Skeletal muscle tissue (tissue), 4 donors: ENCODE results near the gene LACTBL1. TPM values are rescaled to one million over a fixed set of nuclear protein-coding genes. Genes with fewer than 3 reads are reported as not detected.

Experiments used
- H3K27ac ChIP-seq: one replicate; pipeline ENCODE4 v1.7.0; 2013; ENCODE audit warnings: mild to moderate bottlenecking, low read depth, low read length, inconsistent platforms
- H3K27me3 ChIP-seq, 3 donors: one replicate each; pipeline ENCODE4 v1.7.0; 2013; ENCODE audit warnings: low read length in 3 of 3; ENCODE audit not compliant: control insufficient read depth in 3 of 3, insufficient read depth in 3 of 3
- H3K36me3 ChIP-seq, 3 donors: one replicate each; pipeline ENCODE4 v1.7.0; 2013; ENCODE audit warnings: low read length in 3 of 3; ENCODE audit not compliant: control insufficient read depth in 3 of 3, insufficient read depth in 3 of 3
- H3K4me1 ChIP-seq, 3 donors: one replicate each; pipeline ENCODE4 v1.7.0; 2013; ENCODE audit warnings: low read length in 3 of 3, mild to moderate bottlenecking in 3 of 3; ENCODE audit not compliant: control insufficient read depth in 3 of 3, insufficient read depth in 3 of 3
- H3K4me3 ChIP-seq, 3 donors: one replicate each; pipeline ENCODE4 v1.7.0; 2013; ENCODE audit warnings: low read length in 3 of 3
- H3K9ac ChIP-seq, 3 donors: one replicate each; pipeline ENCODE4 v1.7.0; 2013; ENCODE audit warnings: low read length in 3 of 3, mild to moderate bottlenecking in 3 of 3, moderate library complexity in 2 of 3, low read depth in 1 of 3
- H3K9me3 ChIP-seq, 3 donors: one replicate each; pipeline ENCODE4 v1.7.0; 2013; ENCODE audit warnings: low read length in 3 of 3; ENCODE audit not compliant: control insufficient read depth in 3 of 3
- total RNA-seq: library from RNA; depleted of rRNA; stranded (reverse); fragments of >200 nt; gene quantifications from one replicate; pipeline ENCODE4 v1.2.3, GENCODE V29; 2014
- donor health status: Osteomylitis.

The LACTBL1 gene
- total RNA-seq, 1 donor from 2014 or later, result not detected

DNA sequence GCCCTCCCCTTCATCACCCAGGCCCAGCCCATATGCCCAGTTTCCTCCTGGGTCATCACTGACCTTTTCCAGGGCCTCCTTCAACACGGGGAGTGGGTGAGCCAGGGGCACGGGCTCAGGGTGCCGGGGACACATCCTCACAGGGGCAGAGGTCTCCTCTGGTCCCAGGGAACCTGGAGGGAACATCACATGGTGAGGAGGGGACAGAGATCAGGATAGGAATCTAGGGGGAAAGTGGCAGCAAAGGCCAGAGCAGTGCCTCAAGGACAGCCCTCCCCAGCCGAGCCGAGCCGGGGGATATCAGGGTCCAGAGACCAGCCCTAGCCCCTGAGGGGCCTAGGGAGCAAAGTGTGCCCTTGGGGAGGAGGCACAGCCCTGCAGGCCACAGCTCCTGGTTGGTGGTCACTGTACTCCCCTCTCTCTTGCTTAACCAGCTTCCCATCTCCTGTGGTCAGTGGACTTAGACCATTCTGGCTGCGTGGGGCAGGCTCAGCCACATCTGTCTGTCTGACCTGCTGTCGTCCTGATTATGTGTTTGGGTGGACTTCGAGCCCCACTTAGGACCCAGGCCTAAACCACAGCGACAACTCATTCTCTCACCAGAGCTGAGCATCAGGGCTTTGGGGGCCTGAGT lies 9.5 kb downstream of the LACTBL1 start:
- Histone ChIP-seq H3K4me3 (no peak overlapping the region), H3K36me3 (no peaks in the 10 kb centered on the region), H3K27me3 (peaks cover 5 to 30% (median 9%) of the 10 kb centered on the region in 3 donors), H3K4me1 (no peaks in the 10 kb centered on the region), H3K27ac (no peak overlapping the region), H3K9me3 (peaks cover 0 to 7% (median 0%) of the 10 kb centered on the region in 3 donors), H3K9ac (no peak overlapping the region)

DNA sequence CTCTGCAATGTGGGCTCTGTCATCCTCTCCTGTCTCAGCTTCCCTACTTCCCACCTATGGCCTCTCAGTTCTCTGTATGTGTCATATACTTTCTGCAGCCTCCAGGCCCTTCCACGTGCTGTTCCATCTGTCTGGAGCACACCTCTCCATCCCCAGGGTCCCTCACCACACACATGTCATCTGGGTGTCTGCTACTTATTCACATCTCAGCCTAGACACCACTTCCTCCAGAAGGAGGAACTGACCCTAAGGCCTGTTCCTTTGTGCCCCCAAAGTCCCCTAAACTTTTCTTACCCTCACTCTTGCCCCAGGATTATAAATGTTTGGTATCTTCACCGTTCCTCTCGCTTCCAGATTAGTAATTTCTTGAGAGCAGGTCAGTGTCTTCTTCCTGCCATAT lies 10.1 kb downstream of the LACTBL1 start:
- Histone ChIP-seq H3K27ac (no peak overlapping the region), H3K27me3 (peaks cover 5 to 27% (median 9%) of the 10 kb centered on the region in 3 donors), H3K4me3 (no peak overlapping the region), H3K36me3 (no peaks in the 10 kb centered on the region), H3K4me1 (no peaks in the 10 kb centered on the region), H3K9ac (no peak overlapping the region), H3K9me3 (peaks cover 0 to 7% (median 0%) of the 10 kb centered on the region in 3 donors)

- peaks cover 7 to 29% (median 7%) of the 10 kb centered on the region in 3 donors for H3K27me3 ChIP-seq
- H3K36me3 ChIP-seq, result no peaks in the 10 kb centered on the region
- no peak overlapping the region for H3K27ac ChIP-seq
- no peaks in the 10 kb centered on the region for H3K9me3 ChIP-seq
- H3K4me1 ChIP-seq, result no peaks in the 10 kb centered on the region
- H3K9ac ChIP-seq, result no peak overlapping the region
- H3K4me3 ChIP-seq, result no peak overlapping the region
Observed at GRCh38 chr1:22959545-22960360, 12.9 kb downstream of the LACTBL1 start.

DNA sequence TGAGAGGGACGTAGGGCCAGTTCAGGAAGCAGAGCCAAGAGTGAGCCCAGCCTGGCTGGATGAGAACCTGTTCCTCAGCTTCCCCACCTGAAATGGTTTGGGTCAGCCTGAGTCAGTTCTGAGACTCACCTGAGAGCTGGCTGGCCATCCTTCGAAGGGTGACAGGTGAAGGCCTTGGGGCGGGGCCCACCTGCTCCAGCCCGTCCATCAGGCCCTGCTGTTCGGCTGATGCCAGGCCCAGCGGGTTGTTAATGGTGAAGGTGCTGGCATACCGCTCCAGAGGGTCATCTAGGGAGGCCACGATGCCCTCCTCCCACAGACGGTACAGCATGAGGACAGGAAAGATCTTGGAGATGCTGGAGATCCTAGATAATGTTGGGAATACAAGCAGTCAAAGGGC lies 14.1 kb downstream of the LACTBL1 start:
- peaks cover 19 to 41% (median 19%) of the 10 kb centered on the region in 3 donors for H3K27me3 ChIP-seq

DNA sequence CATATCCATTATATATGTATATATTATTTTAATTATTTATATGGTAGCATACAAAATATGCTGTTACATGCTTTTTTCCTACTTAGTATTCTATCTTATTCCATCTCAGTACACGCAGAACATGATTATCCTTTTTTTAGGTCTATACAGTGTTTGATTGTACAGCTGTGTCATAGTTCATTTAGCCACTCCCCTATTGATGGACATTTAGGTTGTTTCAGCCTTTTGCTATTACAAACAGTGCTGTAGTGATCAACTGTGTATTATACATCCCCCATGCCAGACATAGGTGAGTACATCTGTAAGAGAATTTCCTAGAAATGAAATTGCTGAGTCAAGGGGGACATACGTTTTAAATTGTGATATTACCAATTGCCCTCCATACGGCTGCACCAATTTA lies 15.6 kb downstream of the LACTBL1 start:
- Histone ChIP-seq H3K27ac (no peak overlapping the region), H3K27me3 (peaks cover 30 to 42% (median 30%) of the 10 kb centered on the region in 3 donors)

More for the DNA sequence above, 14.1 kb downstream of the LACTBL1 start:
- H3K4me3 ChIP-seq, result no peak overlapping the region
- H3K4me1 ChIP-seq, result no peaks in the 10 kb centered on the region
- H3K9me3 ChIP-seq, result no peaks in the 10 kb centered on the region
- no peak overlapping the region for H3K9ac ChIP-seq
- H3K27ac ChIP-seq, result no peak overlapping the region
- no peaks in the 10 kb centered on the region for H3K36me3 ChIP-seq

GRCh38 chr1:22955146-22955545 lies 17.5 kb downstream of the LACTBL1 start:
- H3K9me3 ChIP-seq, result no peaks in the 10 kb centered on the region
- H3K4me3 ChIP-seq, result no peak overlapping the region
- H3K27me3 ChIP-seq, result peaks cover 32 to 45% (median 32%) of the 10 kb centered on the region in 3 donors
- no peak overlapping the region for H3K9ac ChIP-seq
- no peaks in the 10 kb centered on the region for H3K36me3 ChIP-seq
- H3K27ac ChIP-seq, result no peak overlapping the region
- H3K4me1 ChIP-seq, result no peaks in the 10 kb centered on the region

More for the DNA sequence above, 15.6 kb downstream of the LACTBL1 start:
- Histone ChIP-seq H3K4me1 (no peaks in the 10 kb centered on the region), H3K9me3 (no peaks in the 10 kb centered on the region), H3K9ac (no peak overlapping the region), H3K36me3 (no peaks in the 10 kb centered on the region), H3K4me3 (no peak overlapping the region)

GRCh38 chr1:22953740-22954141 lies 18.9 kb downstream of the LACTBL1 start:
- H3K9ac ChIP-seq, result no peak overlapping the region
- H3K9me3 ChIP-seq, result no peaks in the 10 kb centered on the region
- H3K4me3 ChIP-seq, result no peak overlapping the region
- no peaks in the 10 kb centered on the region for H3K4me1 ChIP-seq
- H3K27ac ChIP-seq, result no peak overlapping the region
- H3K36me3 ChIP-seq, result no peaks in the 10 kb centered on the region
- H3K27me3 ChIP-seq, result peaks cover 32 to 40% (median 32%) of the 10 kb centered on the region in 3 donors

DNA sequence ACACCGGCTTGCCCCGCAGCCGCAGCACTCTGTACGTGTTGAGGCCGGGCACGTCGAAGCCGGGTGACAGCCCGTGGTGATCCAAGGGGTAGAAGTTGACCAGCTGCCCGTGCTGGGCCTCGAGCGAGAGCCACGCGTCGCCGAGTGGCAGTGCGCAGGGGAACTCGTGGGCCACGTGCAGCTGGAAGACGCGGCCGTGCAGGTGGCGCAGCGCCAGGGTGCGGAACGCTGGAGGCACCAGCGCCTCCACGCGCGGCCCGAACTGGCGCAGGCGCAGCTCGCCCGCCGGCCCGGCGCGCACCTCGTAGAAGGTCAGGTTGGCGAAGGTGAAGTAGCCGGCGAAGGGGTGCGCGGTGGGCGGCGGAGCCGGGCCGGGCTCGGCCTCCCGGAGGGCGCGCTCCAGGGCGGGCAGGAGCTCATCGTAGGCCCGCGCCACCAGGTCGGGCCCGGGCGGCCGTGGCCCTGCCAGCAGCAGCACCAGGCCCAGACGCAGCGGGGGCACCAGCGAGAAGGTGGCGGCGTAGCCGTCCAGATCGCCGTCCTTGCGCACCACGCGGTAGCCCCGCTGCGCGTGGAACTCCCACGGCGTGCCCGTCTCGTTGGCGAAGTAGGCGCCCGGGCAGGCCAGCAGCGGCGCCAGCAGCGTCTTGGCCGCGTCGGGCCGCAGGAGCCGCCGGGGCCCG lies 19.5 kb downstream of the LACTBL1 start:
- no peak overlapping the region for H3K9ac ChIP-seq
- no peak overlapping the region for H3K4me3 ChIP-seq
- H3K27me3 ChIP-seq, result peaks cover 32 to 37% (median 32%) of the 10 kb centered on the region in 3 donors
- H3K27ac ChIP-seq, result no peak overlapping the region
- no peaks in the 10 kb centered on the region for H3K9me3 ChIP-seq
- H3K36me3 ChIP-seq, result no peaks in the 10 kb centered on the region
- H3K4me1 ChIP-seq, result no peaks in the 10 kb centered on the region

DNA sequence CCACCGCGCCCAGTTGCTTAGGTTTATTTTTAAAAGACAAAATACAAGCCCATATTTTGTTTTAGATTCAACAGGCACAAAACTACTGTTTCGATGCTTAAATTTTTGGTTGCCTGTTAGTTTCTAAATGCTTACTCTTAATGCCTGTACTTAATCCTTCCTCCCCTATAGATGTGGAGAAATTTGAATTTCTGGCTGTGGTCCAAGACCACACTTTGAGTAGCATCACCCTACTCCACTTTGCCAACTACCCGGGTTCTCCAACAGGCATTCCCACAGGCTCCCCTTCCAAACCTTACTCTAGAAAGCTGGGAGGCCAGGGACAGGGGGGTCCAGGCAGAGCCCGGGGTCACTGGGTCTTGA lies 20.0 kb downstream of the LACTBL1 start:
- no peak overlapping the region for H3K4me3 ChIP-seq
- no peaks in the 10 kb centered on the region for H3K36me3 ChIP-seq
- no peak overlapping the region for H3K27ac ChIP-seq
- no peak overlapping the region for H3K9ac ChIP-seq
- H3K27me3 ChIP-seq, result peaks cover 32 to 36% (median 32%) of the 10 kb centered on the region in 3 donors
- no peaks in the 10 kb centered on the region for H3K4me1 ChIP-seq
- H3K9me3 ChIP-seq, result no peaks in the 10 kb centered on the region

GRCh38 chr1:22951796-22952195 lies 20.9 kb downstream of the LACTBL1 start:
- H3K27ac ChIP-seq, result no peak overlapping the region
- no peaks in the 10 kb centered on the region for H3K36me3 ChIP-seq
- no peak overlapping the region for H3K4me3 ChIP-seq
- peaks cover 32 to 36% (median 36%) of the 10 kb centered on the region in 3 donors for H3K27me3 ChIP-seq
- no peaks in the 10 kb centered on the region for H3K4me1 ChIP-seq
- H3K9me3 ChIP-seq, result no peaks in the 10 kb centered on the region
- no peak overlapping the region for H3K9ac ChIP-seq
